SK-N-SH (cell line): Measurements from ENCODE around the gene TTC39C. TPM values are rescaled to one million over a fixed set of nuclear protein-coding genes. Genes with fewer than 3 reads are reported as not detected.

Experiments used
- CTCF ChIA-PET: fragments of 300-600, 350-600 bp; formaldehyde crosslinking; extraction: SDS; loops from one replicate; lab custom pipeline; 2021; lab: Yijun Ruan, JAX
- POLR2A ChIA-PET: fragments of 350-600 bp; sonication (Branson Sonifier 250); formaldehyde crosslinking; extraction: SDS; loops from one replicate; lab custom pipeline; 2020; ENCODE audit warnings: antibody characterized with exemption, inconsistent platforms; lab: Yijun Ruan, JAX
- DNase-seq: peaks from one replicate; pipeline ENCODE4 v3.0.0; 2012
- H2AFZ ChIP-seq: fragments of 200-600 bp; sonication (generic); 2 replicates; pipeline ENCODE4 v1.8.1; 2016; ENCODE audit warnings: antibody characterized with exemption, mild to moderate bottlenecking, low read depth
- H3F3A ChIP-seq: fragments of 200-600 bp; sonication (generic); replicated peaks from 2 replicates; pipeline ENCODE3; 2016; ENCODE audit warnings: antibody characterized with exemption, mild to moderate bottlenecking; ENCODE audit not compliant: insufficient read depth
- H3K27ac ChIP-seq, 2 experiments: fragments of 200-500 bp in 1 of 2; fragments of 200-600 bp in 1 of 2; sonication (Bioruptor generic) in 1 of 2; sonication (generic), shearing (Covaris generic) in 1 of 2; 2 replicates each; pipeline versions ENCODE4 v1.5.1 to v1.6.1; 2014 to 2016; ENCODE audit warnings: low read depth in 2 of 2, inconsistent platforms in 1 of 2, low read length in 1 of 2, mild to moderate bottlenecking in 1 of 2, mixed read lengths in 1 of 2
- H3K27me3 ChIP-seq: fragments of 200-600 bp; sonication (generic), shearing (Covaris generic); 2 replicates; pipeline ENCODE4 v1.6.1; 2016; ENCODE audit warnings: mixed run types; ENCODE audit not compliant: insufficient read depth
- H3K36me3 ChIP-seq, 2 experiments: fragments of 200-500 bp in 1 of 2; fragments of 200-600 bp in 1 of 2; sonication (Bioruptor generic) in 1 of 2; sonication (generic) in 1 of 2; replicated peaks in 1 of 2; 2 replicates each; pipeline versions ENCODE3 to v1.5.1; 2014 to 2016; ENCODE audit warnings: low read length in 1 of 2, mild to moderate bottlenecking in 1 of 2; ENCODE audit not compliant: insufficient read depth in 2 of 2, control insufficient read depth in 1 of 2
- H3K4me1 ChIP-seq, 2 experiments: fragments of 200-500 bp in 1 of 2; fragments of 200-600 bp in 1 of 2; sonication (Bioruptor generic) in 1 of 2; sonication (generic), shearing (Covaris generic) in 1 of 2; 2 replicates each; pipeline versions ENCODE4 v1.5.1 to v1.6.1; 2014 to 2016; ENCODE audit warnings: low read depth in 1 of 2, low read length in 1 of 2, mixed run types in 1 of 2; ENCODE audit not compliant: insufficient read depth in 2 of 2, control insufficient read depth in 1 of 2
- H3K4me2 ChIP-seq: fragments of 200-600 bp; sonication (generic), shearing (Covaris generic); 2 replicates; pipeline ENCODE4 v1.6.1; 2017; ENCODE audit warnings: mixed run types
- H3K4me3 ChIP-seq, 2 experiments: fragments of 200-500 bp in 1 of 2; fragments of 200-600 bp in 1 of 2; sonication (Bioruptor generic) in 1 of 2; sonication (generic), shearing (Covaris generic) in 1 of 2; 2 replicates each; pipeline versions ENCODE4 v1.5.1 to v1.8.1; 2014 to 2016; ENCODE audit warnings: low read depth in 2 of 2, inconsistent platforms in 1 of 2, low read length in 1 of 2, mild to moderate bottlenecking in 1 of 2, mixed read lengths in 1 of 2, moderate library complexity in 1 of 2
- H3K79me2 ChIP-seq: fragments of 200-600 bp; sonication (generic); 2 replicates; pipeline ENCODE4 v1.8.1; 2017; ENCODE audit warnings: mild to moderate bottlenecking; ENCODE audit not compliant: insufficient read depth
- H3K9ac ChIP-seq: fragments of 200-600 bp; sonication (generic); 2 replicates; pipeline ENCODE4 v1.6.1; 2017; ENCODE audit warnings: mixed run types
- H3K9me2 ChIP-seq: fragments of 200-600 bp; sonication (generic); 2 replicates; pipeline ENCODE4 v1.6.1; 2017; ENCODE audit warnings: mixed run types
- H3K9me3 ChIP-seq: fragments of 200-600 bp; sonication (generic); 2 replicates; pipeline ENCODE4 v1.6.1; 2017; ENCODE audit warnings: mixed run types, mild to moderate bottlenecking, moderate library complexity
- H4K20me1 ChIP-seq: fragments of 200-600 bp; sonication (generic); 2 replicates; pipeline ENCODE4 v1.6.1; 2017; ENCODE audit warnings: mild to moderate bottlenecking, mixed run types; ENCODE audit not compliant: insufficient read depth
- CHD2 ChIP-seq: fragments of 150-350 bp; IDR thresholded peaks from 2 replicates; pipeline ENCODE4 v1.6.1; 2018; ENCODE audit warnings: low read length; ENCODE audit not compliant: partially characterized antibody
- ELF1 ChIP-seq: IDR thresholded peaks from 2 replicates; pipeline ENCODE4 v1.4.0; 2012
- EZH2phosphoT487 ChIP-seq: fragments of 200-600 bp; sonication (generic); IDR thresholded peaks from 2 replicates; pipeline ENCODE4 v1.6.1; 2017; ENCODE audit warnings: low read depth, mixed run types, mild to moderate bottlenecking, antibody characterized with exemption, moderate library complexity, borderline replicate concordance
- FOSL2 ChIP-seq: IDR thresholded peaks from 2 replicates; pipeline ENCODE4 v1.4.0; 2012; ENCODE audit warnings: low read depth, mild to moderate bottlenecking, moderate library complexity, borderline replicate concordance
- GATA2 ChIP-seq: sonication (generic); formaldehyde crosslinking; IDR thresholded peaks from 2 replicates; pipeline ENCODE4 v1.5.0; 2020; ENCODE audit warnings: mild to moderate bottlenecking, missing genetic modification reagents
- NFIC ChIP-seq: IDR thresholded peaks from 2 replicates; pipeline ENCODE4 v1.4.0; 2012; ENCODE audit warnings: borderline replicate concordance
- SIN3A ChIP-seq: IDR thresholded peaks from 2 replicates; pipeline ENCODE4 v1.6.1; 2012; ENCODE audit warnings: low read depth, mild to moderate bottlenecking, low read length, moderate library complexity, borderline replicate concordance
- TCF12 ChIP-seq: IDR thresholded peaks from 2 replicates; pipeline ENCODE4 v1.4.0; 2012
- WGBS: methylation state at CpG from one replicate; pipeline ENCODE4 v1.1.6; 2017; ENCODE audit warnings: low lambda C conversion rate; 5-methylcytosine and 5-hydroxymethylcytosine counted together
- polyA plus RNA-seq, 3 experiments: library from polyadenylated mRNA; depleted of rRNA; stranded (reverse); fragments of >200 nt; gene quantifications; 2 replicates each; pipeline ENCODE4 v1.2.3, GENCODE V29; 2012
- TF ChIP-seq, protein P1 (sequence below): fragments of 150-350 bp; IDR thresholded peaks from 2 replicates; pipeline ENCODE4 v1.6.1; 2017; ENCODE audit warnings: antibody characterized with exemption, low read length, low read depth, borderline replicate concordance
- TF ChIP-seq, protein P2 (sequence below): IDR thresholded peaks from 2 replicates; pipeline ENCODE4 v1.4.0; 2012; ENCODE audit warnings: low read depth, borderline replicate concordance
- TF ChIP-seq, protein P3 (sequence below): IDR thresholded peaks from 2 replicates; pipeline ENCODE4; 2012
- TF ChIP-seq, protein P4 (sequence below): fragments of 200-600 bp; sonication (generic); IDR thresholded peaks from 2 replicates; pipeline ENCODE4 v1.6.1; 2017; ENCODE audit warnings: antibody characterized with exemption, mild to moderate bottlenecking, moderate library complexity

The TTC39C gene
- polyA plus RNA-seq, 1 of the 3 experiments (the other 2 are of a cell fraction), result 8.6 TPM

DNA sequence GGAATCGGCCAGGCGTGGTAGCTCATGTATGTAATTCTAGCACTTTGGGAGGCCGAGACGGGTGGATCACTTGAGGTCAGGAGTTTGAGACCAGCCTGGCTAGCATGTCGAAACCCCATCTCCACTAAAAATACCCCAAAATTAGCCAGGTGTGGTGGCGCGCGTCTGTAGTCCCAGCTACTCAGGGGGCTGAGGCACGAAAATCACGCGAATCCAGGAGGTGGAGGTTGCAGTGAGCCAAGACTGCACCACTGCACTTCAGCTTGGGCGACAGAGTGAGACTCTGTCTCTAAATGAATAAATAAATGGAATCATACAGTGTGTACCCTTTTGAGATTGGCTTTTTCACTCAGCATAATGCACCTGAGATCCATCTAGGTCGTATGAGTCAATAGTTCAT, 19.4 kb upstream of the TTC39C start:
- TF ChIP-seq, protein P1, sequence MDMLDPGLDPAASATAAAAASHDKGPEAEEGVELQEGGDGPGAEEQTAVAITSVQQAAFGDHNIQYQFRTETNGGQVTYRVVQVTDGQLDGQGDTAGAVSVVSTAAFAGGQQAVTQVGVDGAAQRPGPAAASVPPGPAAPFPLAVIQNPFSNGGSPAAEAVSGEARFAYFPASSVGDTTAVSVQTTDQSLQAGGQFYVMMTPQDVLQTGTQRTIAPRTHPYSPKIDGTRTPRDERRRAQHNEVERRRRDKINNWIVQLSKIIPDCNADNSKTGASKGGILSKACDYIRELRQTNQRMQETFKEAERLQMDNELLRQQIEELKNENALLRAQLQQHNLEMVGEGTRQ, result no peak
- no peak for TF ChIP-seq ELF1
- TF ChIP-seq, protein P2, sequence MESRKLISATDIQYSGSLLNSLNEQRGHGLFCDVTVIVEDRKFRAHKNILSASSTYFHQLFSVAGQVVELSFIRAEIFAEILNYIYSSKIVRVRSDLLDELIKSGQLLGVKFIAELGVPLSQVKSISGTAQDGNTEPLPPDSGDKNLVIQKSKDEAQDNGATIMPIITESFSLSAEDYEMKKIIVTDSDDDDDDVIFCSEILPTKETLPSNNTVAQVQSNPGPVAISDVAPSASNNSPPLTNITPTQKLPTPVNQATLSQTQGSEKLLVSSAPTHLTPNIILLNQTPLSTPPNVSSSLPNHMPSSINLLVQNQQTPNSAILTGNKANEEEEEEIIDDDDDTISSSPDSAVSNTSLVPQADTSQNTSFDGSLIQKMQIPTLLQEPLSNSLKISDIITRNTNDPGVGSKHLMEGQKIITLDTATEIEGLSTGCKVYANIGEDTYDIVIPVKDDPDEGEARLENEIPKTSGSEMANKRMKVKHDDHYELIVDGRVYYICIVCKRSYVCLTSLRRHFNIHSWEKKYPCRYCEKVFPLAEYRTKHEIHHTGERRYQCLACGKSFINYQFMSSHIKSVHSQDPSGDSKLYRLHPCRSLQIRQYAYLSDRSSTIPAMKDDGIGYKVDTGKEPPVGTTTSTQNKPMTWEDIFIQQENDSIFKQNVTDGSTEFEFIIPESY, result no peak
- TF ChIP-seq, protein P3, sequence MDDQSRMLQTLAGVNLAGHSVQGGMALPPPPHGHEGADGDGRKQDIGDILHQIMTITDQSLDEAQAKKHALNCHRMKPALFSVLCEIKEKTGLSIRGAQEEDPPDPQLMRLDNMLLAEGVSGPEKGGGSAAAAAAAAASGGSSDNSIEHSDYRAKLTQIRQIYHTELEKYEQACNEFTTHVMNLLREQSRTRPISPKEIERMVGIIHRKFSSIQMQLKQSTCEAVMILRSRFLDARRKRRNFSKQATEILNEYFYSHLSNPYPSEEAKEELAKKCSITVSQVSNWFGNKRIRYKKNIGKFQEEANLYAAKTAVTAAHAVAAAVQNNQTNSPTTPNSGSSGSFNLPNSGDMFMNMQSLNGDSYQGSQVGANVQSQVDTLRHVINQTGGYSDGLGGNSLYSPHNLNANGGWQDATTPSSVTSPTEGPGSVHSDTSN, result no peak
- TF ChIP-seq NFIC, result no peak
- TF ChIP-seq, protein P4, sequence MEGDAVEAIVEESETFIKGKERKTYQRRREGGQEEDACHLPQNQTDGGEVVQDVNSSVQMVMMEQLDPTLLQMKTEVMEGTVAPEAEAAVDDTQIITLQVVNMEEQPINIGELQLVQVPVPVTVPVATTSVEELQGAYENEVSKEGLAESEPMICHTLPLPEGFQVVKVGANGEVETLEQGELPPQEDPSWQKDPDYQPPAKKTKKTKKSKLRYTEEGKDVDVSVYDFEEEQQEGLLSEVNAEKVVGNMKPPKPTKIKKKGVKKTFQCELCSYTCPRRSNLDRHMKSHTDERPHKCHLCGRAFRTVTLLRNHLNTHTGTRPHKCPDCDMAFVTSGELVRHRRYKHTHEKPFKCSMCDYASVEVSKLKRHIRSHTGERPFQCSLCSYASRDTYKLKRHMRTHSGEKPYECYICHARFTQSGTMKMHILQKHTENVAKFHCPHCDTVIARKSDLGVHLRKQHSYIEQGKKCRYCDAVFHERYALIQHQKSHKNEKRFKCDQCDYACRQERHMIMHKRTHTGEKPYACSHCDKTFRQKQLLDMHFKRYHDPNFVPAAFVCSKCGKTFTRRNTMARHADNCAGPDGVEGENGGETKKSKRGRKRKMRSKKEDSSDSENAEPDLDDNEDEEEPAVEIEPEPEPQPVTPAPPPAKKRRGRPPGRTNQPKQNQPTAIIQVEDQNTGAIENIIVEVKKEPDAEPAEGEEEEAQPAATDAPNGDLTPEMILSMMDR, result no peak
- no peak for TF ChIP-seq CHD2
- no peak for TF ChIP-seq EZH2phosphoT487
- TF ChIP-seq TCF12, result no peak
- no peak for TF ChIP-seq SIN3A
- Histone ChIP-seq H3K4me2 (no peak overlapping the region), H3K27me3 (no peaks in the 10 kb centered on the region), H2AFZ (no peak overlapping the region), H3K79me2 (no peaks in the 10 kb centered on the region), H3F3A (peaks cover 14% of the 10 kb centered on the region), H3K36me3 (no peaks in the 10 kb centered on the region), H3K27ac (no peak overlapping the region; a peak in 1 of 4 replicates), H3K9ac (no peak overlapping the region), H3K4me1 (peaks cover 8 to 24% of the 10 kb centered on the region in 2 experiments; a peak in 3 of 4 replicates), H3K4me3 (no peak overlapping the region), H4K20me1 (no peaks in the 10 kb centered on the region), H3K9me2 (no peaks in the 10 kb centered on the region), H3K9me3 (no peaks in the 10 kb centered on the region)
- WGBS, result 95% methylated on average over 13 of the region's 13 CpGs
- ChIA-PET CTCF (interaction anchor here (0.6 to 1.4 kb wide), 2 partner anchors 12 to 51 kb away, joined by 3 to 4 read pairs; no protein-coding TSS in a partner anchor), POLR2A (no interaction called here)
- DNase-seq, result no peak

DNA sequence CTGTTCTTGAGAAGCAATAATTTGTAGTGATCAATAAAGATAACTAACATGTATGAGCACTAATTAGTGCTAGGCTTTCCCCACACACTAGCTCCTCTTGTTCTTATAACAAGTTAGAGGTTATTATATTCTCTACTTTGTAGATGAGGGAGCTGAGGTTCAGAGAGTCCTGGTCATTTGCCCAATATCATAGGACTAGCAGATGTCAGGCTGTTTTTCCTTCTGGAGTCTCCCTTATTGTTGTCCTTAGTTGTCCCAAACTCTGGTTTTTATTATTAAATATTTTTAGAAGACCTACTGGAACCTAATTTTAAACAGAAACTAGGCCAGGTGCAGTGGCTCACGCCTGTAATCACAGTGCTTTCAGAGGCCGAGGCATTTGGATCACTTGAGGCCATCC, 16.5 kb upstream of the TTC39C start:
- no peaks in the 10 kb centered on the region for H3K79me2 ChIP-seq
- no peaks in the 10 kb centered on the region for H3K36me3 ChIP-seq
- H3K9me3 ChIP-seq, result no peaks in the 10 kb centered on the region
- TF ChIP-seq FOSL2 (no peak), GATA2 (no peak)
- TF ChIP-seq, protein P3, result no peak
- TF ChIP-seq, protein P1, result no peak
- no peaks in the 10 kb centered on the region for H3K9me2 ChIP-seq
- no peak overlapping the region for H3K9ac ChIP-seq
- DNase-seq, result no peak
- H2AFZ ChIP-seq, result no peak overlapping the region
- H3K27ac ChIP-seq, result no peak overlapping the region
- H3K4me2 ChIP-seq, result no peak overlapping the region
- H3K27me3 ChIP-seq, result no peaks in the 10 kb centered on the region
- ChIA-PET POLR2A (interaction anchor here (0.8 kb wide), 1 partner anchor 17 kb away, joined by 3 read pairs; no protein-coding TSS in a partner anchor), CTCF (interaction anchor here (1.3 to 2.1 kb wide), 3 partner anchors 17 to 295 kb away, joined by 3 to 9 read pairs (median 4); partner anchors contain the start of gene TTC39C)
- H3K4me3 ChIP-seq, result no peak overlapping the region
- 94% methylated on average over 2 of the region's 2 CpGs for WGBS
- peaks cover 14% of the 10 kb centered on the region for H3F3A ChIP-seq
- peaks cover 8 to 14% of the 10 kb centered on the region in 2 experiments; a peak in 3 of 4 replicates for H3K4me1 ChIP-seq
- no peaks in the 10 kb centered on the region for H4K20me1 ChIP-seq
